Measurements from ENCODE around the gene KLHL1.

KLHL1 gene

GRCh38 chr13:69751259-69751658, 357.0 kb downstream of the KLHL1 start:
- CTCF ChIA-PET, result no interaction called here
- TF ChIP-seq ZNF350 (tag by site-specific recombination; IDR thresholded peaks at IDR 0.05) (no peak), ZNF155 (tag by site-specific recombination; IDR thresholded peaks at IDR 0.05) (no peak), MEIS1 (CRISPR knock-in tag; IDR thresholded peaks at IDR 0.05; ENCODE audit: borderline replicate concordance) (no peak), ZNF747 (tag by site-specific recombination; IDR thresholded peaks at IDR 0.05) (no peak), ZNF677 (tag by site-specific recombination; IDR thresholded peaks at IDR 0.05) (no peak), ZNF292 (tag by site-specific recombination; IDR thresholded peaks at IDR 0.05; ENCODE audit: borderline replicate concordance, low read depth) (no peak), ZNF280D (tag by site-specific recombination; IDR thresholded peaks at IDR 0.05) (no peak), SCRT1 (tag by site-specific recombination; IDR thresholded peaks at IDR 0.05; ENCODE audit: borderline replicate concordance) (no peak), BCL6B (tag by site-specific recombination; IDR thresholded peaks at IDR 0.05) (no peak), ZBTB20 (tag by site-specific recombination; IDR thresholded peaks at IDR 0.05) (no peak), ZNF837 (tag by site-specific recombination; IDR thresholded peaks at IDR 0.05) (no peak), ZNF707 (tag by site-specific recombination; IDR thresholded peaks at IDR 0.05) (no peak), HOXD13 (CRISPR knock-in tag; IDR thresholded peaks at IDR 0.05; ENCODE audit: borderline replicate concordance) (no peak), ZEB2 (tag by site-specific recombination; IDR thresholded peaks at IDR 0.05) (no peak), OVOL3 (tag by site-specific recombination; IDR thresholded peaks at IDR 0.05) (no peak), RBAK (tag by site-specific recombination; IDR thresholded peaks at IDR 0.05) (no peak), ZNF473 (tag by site-specific recombination; IDR thresholded peaks at IDR 0.05) (no peak)
- TF ChIP-seq, protein P1, sequence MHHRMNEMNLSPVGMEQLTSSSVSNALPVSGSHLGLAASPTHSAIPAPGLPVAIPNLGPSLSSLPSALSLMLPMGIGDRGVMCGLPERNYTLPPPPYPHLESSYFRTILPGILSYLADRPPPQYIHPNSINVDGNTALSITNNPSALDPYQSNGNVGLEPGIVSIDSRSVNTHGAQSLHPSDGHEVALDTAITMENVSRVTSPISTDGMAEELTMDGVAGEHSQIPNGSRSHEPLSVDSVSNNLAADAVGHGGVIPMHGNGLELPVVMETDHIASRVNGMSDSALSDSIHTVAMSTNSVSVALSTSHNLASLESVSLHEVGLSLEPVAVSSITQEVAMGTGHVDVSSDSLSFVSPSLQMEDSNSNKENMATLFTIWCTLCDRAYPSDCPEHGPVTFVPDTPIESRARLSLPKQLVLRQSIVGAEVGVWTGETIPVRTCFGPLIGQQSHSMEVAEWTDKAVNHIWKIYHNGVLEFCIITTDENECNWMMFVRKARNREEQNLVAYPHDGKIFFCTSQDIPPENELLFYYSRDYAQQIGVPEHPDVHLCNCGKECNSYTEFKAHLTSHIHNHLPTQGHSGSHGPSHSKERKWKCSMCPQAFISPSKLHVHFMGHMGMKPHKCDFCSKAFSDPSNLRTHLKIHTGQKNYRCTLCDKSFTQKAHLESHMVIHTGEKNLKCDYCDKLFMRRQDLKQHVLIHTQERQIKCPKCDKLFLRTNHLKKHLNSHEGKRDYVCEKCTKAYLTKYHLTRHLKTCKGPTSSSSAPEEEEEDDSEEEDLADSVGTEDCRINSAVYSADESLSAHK (tag by site-specific recombination; IDR thresholded peaks at IDR 0.05), result no peak
- TF ChIP-seq, protein P2, sequence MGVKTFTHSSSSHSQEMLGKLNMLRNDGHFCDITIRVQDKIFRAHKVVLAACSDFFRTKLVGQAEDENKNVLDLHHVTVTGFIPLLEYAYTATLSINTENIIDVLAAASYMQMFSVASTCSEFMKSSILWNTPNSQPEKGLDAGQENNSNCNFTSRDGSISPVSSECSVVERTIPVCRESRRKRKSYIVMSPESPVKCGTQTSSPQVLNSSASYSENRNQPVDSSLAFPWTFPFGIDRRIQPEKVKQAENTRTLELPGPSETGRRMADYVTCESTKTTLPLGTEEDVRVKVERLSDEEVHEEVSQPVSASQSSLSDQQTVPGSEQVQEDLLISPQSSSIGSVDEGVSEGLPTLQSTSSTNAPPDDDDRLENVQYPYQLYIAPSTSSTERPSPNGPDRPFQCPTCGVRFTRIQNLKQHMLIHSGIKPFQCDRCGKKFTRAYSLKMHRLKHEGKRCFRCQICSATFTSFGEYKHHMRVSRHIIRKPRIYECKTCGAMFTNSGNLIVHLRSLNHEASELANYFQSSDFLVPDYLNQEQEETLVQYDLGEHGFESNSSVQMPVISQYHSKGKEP (tag by site-specific recombination; IDR thresholded peaks at IDR 0.05), result no peak
- Histone ChIP-seq H3K27ac (ENCODE audit: extremely low read depth, low read depth, low read length) (no peak overlapping the region), H3K9me3 (ENCODE audit: control insufficient read depth, insufficient read depth, low read depth, low read length) (no peaks in the 10 kb centered on the region), H3K4me3 (ENCODE audit: low read depth, low read length) (no peak overlapping the region), H3K36me3 (ENCODE audit: control insufficient read depth in 2 of 2, insufficient read depth in 1 of 2, low read length in 2 of 2) (no peaks in the 10 kb centered on the region), H3K4me1 (ENCODE audit: control insufficient read depth, insufficient read depth, low read length) (no peaks in the 10 kb centered on the region)
- POLR2A ChIA-PET, result no interaction called here

Data from HEK293 (cell line).